ENCODE data around the gene NMBR. TPM values are rescaled to one million over a fixed set of nuclear protein-coding genes. Genes with fewer than 3 reads are reported as not detected.

NMBR gene
- total and polyA plus RNA-seq, 2 of the 8 experiments (the other 6 are each of a cell fraction or from before 2014, with no cell fraction given), result 0.08 TPM; not detected in 1

- no peak for TF ChIP-seq CHD7 (IDR thresholded peaks at IDR 0.05; ENCODE audit: insufficient replicate concordance, low read length)
- no peak for TF ChIP-seq EZH2 (IDR thresholded peaks at IDR 0.05; ENCODE audit: low read depth, low read length, severe bottlenecking)
- no peak for TF ChIP-seq MAX (IDR thresholded peaks at IDR 0.05)
- no peak for TF ChIP-seq EP300 (IDR thresholded peaks at IDR 0.05; ENCODE audit: borderline replicate concordance in 1 of 2, low read depth in 2 of 2, low read length in 2 of 2)
- no peak for TF ChIP-seq NRF1 (IDR thresholded peaks at IDR 0.05; ENCODE audit: low read depth, low read length)
- no peak for TF ChIP-seq CREB1 (IDR thresholded peaks at IDR 0.05)
- TF ChIP-seq BCL11A (IDR thresholded peaks at IDR 0.05; ENCODE audit: low read depth in 2 of 2, low read length in 2 of 2), result no peak
- no peak for TF ChIP-seq ZNF274 (IDR thresholded peaks at IDR 0.05; ENCODE audit: borderline replicate concordance, extremely low read depth, low read length)
- TF ChIP-seq SIX5 (IDR thresholded peaks at IDR 0.05; ENCODE audit: low read depth, low read length), result no peak
- no peak for TF ChIP-seq RFX5 (IDR thresholded peaks at IDR 0.05; ENCODE audit: borderline replicate concordance, low read depth, low read length)
- no peak for TF ChIP-seq KDM5A (IDR thresholded peaks at IDR 0.05; ENCODE audit: low read length)
- no peak for TF ChIP-seq CBX8 (IDR thresholded peaks at IDR 0.05; ENCODE audit: borderline replicate concordance, low read depth, low read length)
Observed at GRCh38 chr6:142121342-142121741, 25.6 kb downstream of the NMBR start (continued).

All from H1 (cell line).